ENCODE results near the gene USH1C. TPM values are rescaled to one million over a fixed set of nuclear protein-coding genes. Genes with fewer than 3 reads are reported as not detected.

USH1C gene
- total RNA-seq, 3 donors from 2014 or later (not counting 1 experiment from before 2014, with no cell fraction given), result not detected

DNA sequence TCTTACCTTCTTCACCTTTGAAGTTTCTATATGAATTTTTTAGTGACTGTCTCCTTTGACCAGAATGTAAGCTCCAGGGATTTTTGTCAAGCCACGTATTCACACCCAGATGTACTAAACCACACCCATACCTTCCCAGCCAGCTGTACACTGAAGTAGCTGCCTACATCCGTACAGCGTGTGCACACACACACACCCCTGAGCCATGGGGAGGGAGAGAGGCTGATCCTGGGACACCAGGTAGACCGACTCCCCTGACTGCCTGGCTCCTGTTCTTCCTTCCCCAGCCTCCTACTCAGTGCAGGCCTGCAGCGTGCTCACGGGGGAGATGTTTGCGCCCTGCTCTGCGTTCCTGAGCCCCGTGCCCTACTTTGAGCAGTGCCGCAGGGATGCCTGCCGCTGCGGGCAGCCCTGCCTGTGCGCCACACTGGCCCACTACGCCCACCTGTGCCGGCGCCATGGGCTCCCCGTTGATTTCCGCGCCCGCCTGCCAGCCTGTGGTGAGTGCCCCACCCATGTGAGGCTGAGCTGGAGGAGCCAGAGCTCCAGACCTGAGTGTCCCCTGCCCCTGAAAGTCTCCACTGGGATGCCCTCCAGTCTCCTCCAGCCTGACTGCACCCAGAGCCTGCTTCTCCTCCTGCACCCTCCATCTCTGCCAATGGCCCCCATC lies 28.7 kb upstream of the USH1C start:
- Histone ChIP-seq H3K9me3 (ENCODE audit: control insufficient read depth, insufficient read depth, low read length) (no peaks in the 10 kb centered on the region), H3K4me3 (ENCODE audit: low read length) (no peak overlapping the region), H3K27ac (ENCODE audit: low read length) (no peak overlapping the region), H3K36me3 (ENCODE audit: control insufficient read depth, insufficient read depth, low read length) (no peaks in the 10 kb centered on the region), H3K27me3 (ENCODE audit: control insufficient read depth, insufficient read depth, low read length) (no peaks in the 10 kb centered on the region), H3K4me1 (ENCODE audit: control insufficient read depth, insufficient read depth, low read length) (no peaks in the 10 kb centered on the region)
- H3K27me3 Mint-ChIP-seq (ENCODE audit: low read depth in 2 of 2), result peaks cover 0 to 4% of the 10 kb centered on the region in 2 donors
- intact Hi-C loops (cut with micrococcal nuclease), result no loop called here
- no peak for ATAC-seq
- no peak for DNase-seq
- no peak overlapping the region for H3K4me3 Mint-ChIP-seq
- TF ChIP-seq, protein P1, sequence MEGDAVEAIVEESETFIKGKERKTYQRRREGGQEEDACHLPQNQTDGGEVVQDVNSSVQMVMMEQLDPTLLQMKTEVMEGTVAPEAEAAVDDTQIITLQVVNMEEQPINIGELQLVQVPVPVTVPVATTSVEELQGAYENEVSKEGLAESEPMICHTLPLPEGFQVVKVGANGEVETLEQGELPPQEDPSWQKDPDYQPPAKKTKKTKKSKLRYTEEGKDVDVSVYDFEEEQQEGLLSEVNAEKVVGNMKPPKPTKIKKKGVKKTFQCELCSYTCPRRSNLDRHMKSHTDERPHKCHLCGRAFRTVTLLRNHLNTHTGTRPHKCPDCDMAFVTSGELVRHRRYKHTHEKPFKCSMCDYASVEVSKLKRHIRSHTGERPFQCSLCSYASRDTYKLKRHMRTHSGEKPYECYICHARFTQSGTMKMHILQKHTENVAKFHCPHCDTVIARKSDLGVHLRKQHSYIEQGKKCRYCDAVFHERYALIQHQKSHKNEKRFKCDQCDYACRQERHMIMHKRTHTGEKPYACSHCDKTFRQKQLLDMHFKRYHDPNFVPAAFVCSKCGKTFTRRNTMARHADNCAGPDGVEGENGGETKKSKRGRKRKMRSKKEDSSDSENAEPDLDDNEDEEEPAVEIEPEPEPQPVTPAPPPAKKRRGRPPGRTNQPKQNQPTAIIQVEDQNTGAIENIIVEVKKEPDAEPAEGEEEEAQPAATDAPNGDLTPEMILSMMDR (IDR thresholded peaks at IDR 0.05), result no peak
- H3K36me3 Mint-ChIP-seq, result no peaks in the 10 kb centered on the region
- 93% methylated on average over 20 of the region's 20 CpGs for WGBS (ENCODE audit: insufficient coverage)
- no peak overlapping the region for H3K27ac Mint-ChIP-seq
- H3K9me3 Mint-ChIP-seq, result no peaks in the 10 kb centered on the region
- peaks cover 6 to 16% of the 10 kb centered on the region in 2 donors for H3K4me1 Mint-ChIP-seq

GRCh38 chr11:17572359-17572690 lies 28.1 kb upstream of the USH1C start:
- Mint-ChIP-seq H3K4me1 (peaks cover 6 to 16% of the 10 kb centered on the region in 2 donors), H3K4me3 (no peak overlapping the region), H3K9me3 (no peaks in the 10 kb centered on the region), H3K36me3 (no peaks in the 10 kb centered on the region), H3K27me3 (ENCODE audit: low read depth in 2 of 2) (peaks cover 0 to 4% of the 10 kb centered on the region in 2 donors), H3K27ac (no peak overlapping the region)
- no peak for DNase-seq
- WGBS (ENCODE audit: insufficient coverage), result 31% methylated on average over 3 of the region's 3 CpGs
- H3K36me3 ChIP-seq (ENCODE audit: control insufficient read depth, insufficient read depth, low read length), result no peaks in the 10 kb centered on the region
- H3K4me3 ChIP-seq (ENCODE audit: low read length), result no peak overlapping the region
- TF ChIP-seq, protein P1 (IDR thresholded peaks at IDR 0.05), result no peak
- ATAC-seq, result no peak
- no peaks in the 10 kb centered on the region for H3K27me3 ChIP-seq (ENCODE audit: control insufficient read depth, insufficient read depth, low read length)
- H3K9me3 ChIP-seq (ENCODE audit: control insufficient read depth, insufficient read depth, low read length), result no peaks in the 10 kb centered on the region
- no peaks in the 10 kb centered on the region for H3K4me1 ChIP-seq (ENCODE audit: control insufficient read depth, insufficient read depth, low read length)
- H3K27ac ChIP-seq (ENCODE audit: low read length), result no peak overlapping the region
- intact Hi-C loops (cut with micrococcal nuclease), result no loop called here

- H3K36me3 ChIP-seq (ENCODE audit: control insufficient read depth, insufficient read depth, low read length), result no peaks in the 10 kb centered on the region
- H3K9me3 Mint-ChIP-seq, result no peaks in the 10 kb centered on the region
- H3K4me3 Mint-ChIP-seq, result no peak overlapping the region
- peaks cover 6 to 16% of the 10 kb centered on the region in 2 donors for H3K4me1 Mint-ChIP-seq
- 84% methylated on average over 13 of the region's 14 CpGs for WGBS (ENCODE audit: insufficient coverage)
- no peaks in the 10 kb centered on the region for H3K4me1 ChIP-seq (ENCODE audit: control insufficient read depth, insufficient read depth, low read length)
- intact Hi-C loops (cut with micrococcal nuclease), result no loop called here
- TF ChIP-seq, protein P1 (IDR thresholded peaks at IDR 0.05), result no peak
- H3K36me3 Mint-ChIP-seq, result no peaks in the 10 kb centered on the region
- no peak overlapping the region for H3K27ac ChIP-seq (ENCODE audit: low read length)
- H3K27ac Mint-ChIP-seq, result no peak overlapping the region
- H3K4me3 ChIP-seq (ENCODE audit: low read length), result no peak overlapping the region
- no peaks in the 10 kb centered on the region for H3K9me3 ChIP-seq (ENCODE audit: control insufficient read depth, insufficient read depth, low read length)
- H3K27me3 ChIP-seq (ENCODE audit: control insufficient read depth, insufficient read depth, low read length), result no peaks in the 10 kb centered on the region
- H3K27me3 Mint-ChIP-seq (ENCODE audit: low read depth in 2 of 2), result peaks cover 0 to 4% of the 10 kb centered on the region in 2 donors
- no peak for ATAC-seq
- DNase-seq, result peak in 1 of 2 donors; percentile 1
Measured at GRCh38 chr11:17571431-17572358, 27.5 kb upstream of the USH1C start.

Measured in natural killer cell (primary cell).